Kidney (tissue), 14 donors: Measurements from ENCODE around the gene COL25A1. TPM values are rescaled to one million over a fixed set of nuclear protein-coding genes. Genes with fewer than 3 reads are reported as not detected.

ENCODE experiments used
- DNase-seq, 5 donors: peaks; one replicate each; pipeline ENCODE4 v3.0.0-alpha.2; 2013 to 2020
- FAIRE-seq: peaks from 2 replicates; lab custom pipeline; 2012; peaks lifted over from hg19 to GRCh38; lab: Jason Lieb, UNC
- H3K27ac ChIP-seq, 2 donors: one replicate each; pipeline ENCODE4 v1.7.0; 2013; ENCODE audit warnings: low read depth in 2 of 2, low read length in 2 of 2, inconsistent platforms in 1 of 2
- H3K27me3 ChIP-seq: one replicate; pipeline ENCODE4 v1.7.1; 2013; ENCODE audit warnings: low read length, inconsistent platforms; ENCODE audit not compliant: control insufficient read depth, insufficient read depth
- H3K36me3 ChIP-seq, 3 donors: one replicate each; pipeline versions ENCODE4 v1.7.0 to v1.7.1; 2013; ENCODE audit warnings: low read length in 3 of 3, control low read depth in 1 of 3, inconsistent platforms in 1 of 3; ENCODE audit not compliant: insufficient read depth in 3 of 3, control insufficient read depth in 2 of 3
- H3K4me1 ChIP-seq, 3 donors: one replicate each; pipeline versions ENCODE4 v1.7.0 to v1.7.1; 2013; ENCODE audit warnings: low read length in 3 of 3, inconsistent platforms in 1 of 3, low read depth in 1 of 3; ENCODE audit not compliant: control insufficient read depth in 2 of 3, insufficient read depth in 2 of 3
- H3K4me3 ChIP-seq, 3 donors: one replicate each; pipeline versions ENCODE4 v1.7.0 to v1.8.1; 2013; ENCODE audit warnings: low read length in 3 of 3, control low read depth in 1 of 3, inconsistent platforms in 1 of 3
- H3K9ac ChIP-seq, 3 donors: one replicate each; pipeline versions ENCODE4 v1.7.0 to v1.7.1; 2013; ENCODE audit warnings: low read length in 3 of 3, control low read depth in 1 of 3, inconsistent platforms in 1 of 3
- H3K9me3 ChIP-seq, 3 donors: one replicate each; pipeline versions ENCODE4 v1.7.0 to v1.7.1; 2013; ENCODE audit warnings: low read length in 3 of 3, control low read depth in 1 of 3, inconsistent platforms in 1 of 3; ENCODE audit not compliant: control insufficient read depth in 2 of 3, insufficient read depth in 1 of 3
- intact Hi-C: fragments of 100-400 bp; cut with DNase I; formaldehyde crosslinking; loops from one replicate; pipeline ENCODE4 v1.11.1; 2022
- polyA plus RNA-seq: library from polyadenylated mRNA; stranded (reverse); fragments of 350-450 nt; fragmentation: Illumina TruSeq; extraction: RNeasy Lipid Tissue Mini Kit (QIAGEN cat#74804); gene quantifications from one replicate; pipeline ENCODE4 v1.2.3, GENCODE V29; 2014; ENCODE audit warnings: low read depth, low replicate concordance; ENCODE audit not compliant: insufficient read depth
- total RNA-seq: library from RNA; stranded (reverse); fragmentation: NEBNext Ultra II Directional; extraction: Animal tissue kit (Norgen Biotek cat#: 25700); gene quantifications from one replicate; pipeline ENCODE4 v1.2.1, GENCODE V29; 2021
- TF ChIP-seq, protein P1 (sequence below): IDR thresholded peaks from 3 replicates; pipeline ENCODE4 v1.5.1; 2012; ENCODE audit warnings: mild to moderate bottlenecking, moderate library complexity, borderline replicate concordance; ENCODE audit not compliant: insufficient read depth; ENCODE audit errors: extremely low read depth
- donor health status: control.
- donor health status: control.
- donor health status: control.
- donor health status: control.
- donor health status: control.
- donor health status: DM: yes; HTN: yes; CAD: no.
- donor health status: Normal renal cell carcinoma (clear cell type).

The COL25A1 gene
- total and polyA plus RNA-seq, 2 donors from 2014 or later = 0.52 to 2.3 TPM

DNA sequence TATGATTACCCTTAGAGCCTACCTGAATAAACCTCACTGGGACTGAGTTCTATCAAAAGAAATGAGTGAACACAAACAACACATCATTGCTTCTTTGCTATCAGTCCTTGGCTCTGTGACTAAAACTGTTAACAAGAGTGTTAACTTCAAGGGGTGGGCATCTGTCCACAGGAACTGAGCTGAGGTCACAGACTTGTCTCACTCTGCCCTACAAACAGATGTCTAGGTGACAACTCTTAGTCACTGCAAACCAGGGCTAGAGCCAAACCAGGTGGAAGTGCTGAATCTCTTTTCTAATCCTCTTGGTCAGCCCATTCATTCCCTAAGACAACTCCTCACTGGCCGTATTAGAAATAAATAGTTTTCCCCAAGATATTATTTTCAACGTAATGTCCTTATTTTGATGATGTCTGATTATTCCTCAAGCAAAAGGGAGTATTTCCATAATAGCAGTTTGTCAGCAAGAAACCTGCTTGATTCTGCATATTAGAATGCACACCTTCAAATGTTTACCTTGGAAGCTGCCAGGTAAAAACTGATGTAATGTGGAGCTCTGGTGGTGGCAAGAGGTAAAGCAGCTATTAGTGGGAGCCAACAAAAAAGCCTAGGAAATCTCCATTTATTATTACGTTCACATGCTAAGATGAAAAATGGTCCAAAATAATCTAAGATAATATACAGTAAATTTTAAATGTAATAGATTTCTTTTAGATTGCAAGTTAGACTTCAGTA is 4.0 kb downstream of the COL25A1 start:
- intact Hi-C loops = no loop called here
- Histone ChIP-seq H3K9me3 (no peaks in the 10 kb centered on the region), H3K4me1 (peaks cover 0 to 6% (median 0%) of the 10 kb centered on the region in 3 donors), H3K27ac (no peak overlapping the region), H3K4me3 (no peak overlapping the region), H3K27me3 (no peaks in the 10 kb centered on the region), H3K9ac (no peak overlapping the region), H3K36me3 (no peaks in the 10 kb centered on the region)
- FAIRE-seq (no peak), DNase-seq (peak in 2 of 5 donors; percentile 37 to 54)
- TF ChIP-seq, protein P1, sequence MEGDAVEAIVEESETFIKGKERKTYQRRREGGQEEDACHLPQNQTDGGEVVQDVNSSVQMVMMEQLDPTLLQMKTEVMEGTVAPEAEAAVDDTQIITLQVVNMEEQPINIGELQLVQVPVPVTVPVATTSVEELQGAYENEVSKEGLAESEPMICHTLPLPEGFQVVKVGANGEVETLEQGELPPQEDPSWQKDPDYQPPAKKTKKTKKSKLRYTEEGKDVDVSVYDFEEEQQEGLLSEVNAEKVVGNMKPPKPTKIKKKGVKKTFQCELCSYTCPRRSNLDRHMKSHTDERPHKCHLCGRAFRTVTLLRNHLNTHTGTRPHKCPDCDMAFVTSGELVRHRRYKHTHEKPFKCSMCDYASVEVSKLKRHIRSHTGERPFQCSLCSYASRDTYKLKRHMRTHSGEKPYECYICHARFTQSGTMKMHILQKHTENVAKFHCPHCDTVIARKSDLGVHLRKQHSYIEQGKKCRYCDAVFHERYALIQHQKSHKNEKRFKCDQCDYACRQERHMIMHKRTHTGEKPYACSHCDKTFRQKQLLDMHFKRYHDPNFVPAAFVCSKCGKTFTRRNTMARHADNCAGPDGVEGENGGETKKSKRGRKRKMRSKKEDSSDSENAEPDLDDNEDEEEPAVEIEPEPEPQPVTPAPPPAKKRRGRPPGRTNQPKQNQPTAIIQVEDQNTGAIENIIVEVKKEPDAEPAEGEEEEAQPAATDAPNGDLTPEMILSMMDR = peak; percentile 41

DNA sequence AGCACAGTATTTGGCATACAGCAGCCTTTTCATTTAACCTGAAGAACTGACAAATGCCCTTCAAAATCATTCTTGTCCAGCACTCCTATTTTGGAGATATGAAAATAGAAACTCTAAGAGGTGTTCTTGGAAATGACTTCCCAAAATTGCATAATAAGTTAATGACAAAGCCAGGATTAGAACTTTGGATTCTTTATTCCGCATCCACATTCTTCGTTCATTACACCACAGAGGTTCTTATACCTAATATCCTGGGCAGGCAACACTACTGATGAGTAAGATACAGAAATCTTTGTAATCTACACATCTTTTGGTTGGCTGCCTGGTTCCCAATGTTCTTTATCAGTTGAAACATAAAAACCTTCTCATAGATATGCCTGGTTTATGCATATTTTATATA is 5.9 kb downstream of the COL25A1 start:
- no peak for DNase-seq
- H3K27me3 ChIP-seq = no peaks in the 10 kb centered on the region
- no peak overlapping the region for H3K9ac ChIP-seq
- intact Hi-C loops = no loop called here
- no peaks in the 10 kb centered on the region for H3K9me3 ChIP-seq
- FAIRE-seq = no peak
- H3K27ac ChIP-seq = no peak overlapping the region
- TF ChIP-seq, protein P1 = no peak
- H3K4me1 ChIP-seq = peaks cover 0 to under 1% (median 0%) of the 10 kb centered on the region in 3 donors
- H3K36me3 ChIP-seq = no peaks in the 10 kb centered on the region
- H3K4me3 ChIP-seq = no peak overlapping the region

DNA sequence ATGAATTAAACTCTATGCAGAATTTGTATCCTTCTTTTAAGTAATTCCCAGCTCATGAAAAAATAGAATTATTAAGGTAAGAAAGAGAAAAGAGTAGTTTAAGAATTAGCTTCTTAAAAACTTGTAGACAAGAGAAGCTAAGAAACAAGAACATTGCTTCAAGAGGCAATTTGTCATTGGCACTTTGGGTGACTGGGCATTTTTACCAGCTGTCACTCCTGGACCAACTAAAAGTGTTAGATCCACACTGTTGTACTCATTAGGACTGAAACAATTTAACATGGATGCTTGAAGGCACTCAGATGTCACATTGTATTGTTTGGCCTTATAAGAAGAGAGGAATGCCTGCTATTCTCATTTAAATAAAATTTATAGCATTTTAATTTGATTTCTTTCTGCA is 7.4 kb downstream of the COL25A1 start:
- Histone ChIP-seq H3K36me3 (no peaks in the 10 kb centered on the region), H3K27ac (no peak overlapping the region), H3K9me3 (no peaks in the 10 kb centered on the region), H3K4me3 (no peak overlapping the region), H3K9ac (no peak overlapping the region), H3K4me1 (no peaks in the 10 kb centered on the region), H3K27me3 (no peaks in the 10 kb centered on the region)
- DNase-seq (no peak), FAIRE-seq (no peak)
- intact Hi-C loops = no loop called here
- TF ChIP-seq, protein P1 = no peak
